Peyer's patch (tissue), 4 donors: ENCODE measurements around the gene AGTPBP1.

ENCODE experiments used
- POLR2A ChIP-seq, 2 donors: fragments of 450-650 bp; IDR thresholded peaks; one replicate each; pipeline ENCODE4 v1.5.1; 2017; ENCODE audit warnings: antibody characterized with exemption in 2 of 2, mild to moderate bottlenecking in 2 of 2, moderate library complexity in 2 of 2
- TF ChIP-seq, protein P1 (sequence below), 6 experiments: fragments of 450-650 bp in 4 of 6; fragments of 200-600 bp in 2 of 6; sonication (generic) in 1 of 6; IDR thresholded peaks; one replicate each; pipeline ENCODE4 v1.5.1; 2017 to 2019; ENCODE audit warnings: antibody characterized with exemption in 6 of 6, mild to moderate bottlenecking in 3 of 6, moderate library complexity in 1 of 6

DNA sequence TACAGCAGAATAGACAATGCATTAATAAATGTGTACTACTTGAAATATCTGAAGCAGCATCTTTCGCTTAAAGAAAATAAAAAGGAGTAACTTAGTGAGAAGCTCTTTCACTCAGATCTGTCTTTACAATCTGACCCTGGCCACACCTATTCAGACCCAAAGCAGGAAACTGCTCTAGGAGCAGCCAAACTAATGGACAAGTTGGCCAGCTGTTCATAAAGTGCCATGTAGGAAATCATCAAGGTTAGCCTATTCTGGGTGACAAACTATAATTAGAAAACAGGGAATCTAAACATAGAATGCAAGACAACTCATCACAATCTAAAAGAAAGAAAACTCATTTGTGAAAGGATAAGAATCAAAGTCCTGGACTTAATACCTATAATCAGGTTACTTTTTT, 101.3 kb downstream of the AGTPBP1 start:
- TF ChIP-seq POLR2A (IDR thresholded peaks at IDR 0.05), result no peak
- TF ChIP-seq, protein P1, sequence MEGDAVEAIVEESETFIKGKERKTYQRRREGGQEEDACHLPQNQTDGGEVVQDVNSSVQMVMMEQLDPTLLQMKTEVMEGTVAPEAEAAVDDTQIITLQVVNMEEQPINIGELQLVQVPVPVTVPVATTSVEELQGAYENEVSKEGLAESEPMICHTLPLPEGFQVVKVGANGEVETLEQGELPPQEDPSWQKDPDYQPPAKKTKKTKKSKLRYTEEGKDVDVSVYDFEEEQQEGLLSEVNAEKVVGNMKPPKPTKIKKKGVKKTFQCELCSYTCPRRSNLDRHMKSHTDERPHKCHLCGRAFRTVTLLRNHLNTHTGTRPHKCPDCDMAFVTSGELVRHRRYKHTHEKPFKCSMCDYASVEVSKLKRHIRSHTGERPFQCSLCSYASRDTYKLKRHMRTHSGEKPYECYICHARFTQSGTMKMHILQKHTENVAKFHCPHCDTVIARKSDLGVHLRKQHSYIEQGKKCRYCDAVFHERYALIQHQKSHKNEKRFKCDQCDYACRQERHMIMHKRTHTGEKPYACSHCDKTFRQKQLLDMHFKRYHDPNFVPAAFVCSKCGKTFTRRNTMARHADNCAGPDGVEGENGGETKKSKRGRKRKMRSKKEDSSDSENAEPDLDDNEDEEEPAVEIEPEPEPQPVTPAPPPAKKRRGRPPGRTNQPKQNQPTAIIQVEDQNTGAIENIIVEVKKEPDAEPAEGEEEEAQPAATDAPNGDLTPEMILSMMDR (IDR thresholded peaks at IDR 0.05), result no peak
